Umbilical cord (tissue), 2 donors: ENCODE results near the gene SYT8. TPM values are rescaled to one million over a fixed set of nuclear protein-coding genes. Genes with fewer than 3 reads are reported as not detected.
A peak's percentile ranks its signal among the peaks of the same experiment; 100 is the strongest.

Experiments
- DNase-seq: peaks from one replicate; pipeline ENCODE4 v3.0.0-alpha.2; 2015; ENCODE audit warnings: low spot score
- total RNA-seq: library from RNA; depleted of rRNA; stranded (reverse); fragments of >200 nt; gene quantifications from one replicate; pipeline ENCODE4 v1.2.3, GENCODE V29; 2014; ENCODE audit warnings: low replicate concordance; ENCODE audit not compliant: insufficient read depth

The SYT8 gene
- total RNA-seq, 1 donor from 2014 or later, result 11.1 TPM

GRCh38 chr11:1819074-1819473 lies 15.7 kb upstream of the SYT8 start:
- DNase-seq, result no peak

GRCh38 chr11:1820463-1821325 lies 14.1 kb upstream of the SYT8 start:
- DNase-seq, result peak; percentile 71

GRCh38 chr11:1821562-1821961 lies 13.2 kb upstream of the SYT8 start:
- DNase-seq, result no peak

GRCh38 chr11:1822648-1823375 lies 12.0 kb upstream of the SYT8 start:
- DNase-seq, result no peak

- DNase-seq, result no peak
These were observed 11.2 kb upstream of the SYT8 start for GRCh38 chr11:1823376-1824220.

GRCh38 chr11:1824221-1825038 lies 10.4 kb upstream of the SYT8 start:
- no peak for DNase-seq

GRCh38 chr11:1825039-1825740 lies 9.6 kb upstream of the SYT8 start:
- peak; percentile 59 for DNase-seq

- no peak for DNase-seq
These were observed 8.9 kb upstream of the SYT8 start for GRCh38 chr11:1825785-1826451.

- DNase-seq, result peak; percentile 57
These were observed 8.2 kb upstream of the SYT8 start for GRCh38 chr11:1826552-1827094.

GRCh38 chr11:1827095-1827813 lies 7.5 kb upstream of the SYT8 start:
- peak; percentile 83 for DNase-seq

- DNase-seq, result no peak
These were observed 6.9 kb upstream of the SYT8 start for GRCh38 chr11:1827931-1828330.

- no peak for DNase-seq
These were observed 6.2 kb upstream of the SYT8 start for GRCh38 chr11:1828542-1828941.

GRCh38 chr11:1829039-1829820 lies 5.6 kb upstream of the SYT8 start:
- no peak for DNase-seq

- no peak for DNase-seq
These were observed 4.8 kb upstream of the SYT8 start for GRCh38 chr11:1830004-1830321.

- DNase-seq, result peak; percentile 83
These were observed 4.2 kb upstream of the SYT8 start for GRCh38 chr11:1830322-1831223.

- no peak for DNase-seq
These were observed 3.2 kb upstream of the SYT8 start for GRCh38 chr11:1831338-1832210.
